ENCODE measurements around the gene ARHGEF7.

Gene ARHGEF7

DNA sequence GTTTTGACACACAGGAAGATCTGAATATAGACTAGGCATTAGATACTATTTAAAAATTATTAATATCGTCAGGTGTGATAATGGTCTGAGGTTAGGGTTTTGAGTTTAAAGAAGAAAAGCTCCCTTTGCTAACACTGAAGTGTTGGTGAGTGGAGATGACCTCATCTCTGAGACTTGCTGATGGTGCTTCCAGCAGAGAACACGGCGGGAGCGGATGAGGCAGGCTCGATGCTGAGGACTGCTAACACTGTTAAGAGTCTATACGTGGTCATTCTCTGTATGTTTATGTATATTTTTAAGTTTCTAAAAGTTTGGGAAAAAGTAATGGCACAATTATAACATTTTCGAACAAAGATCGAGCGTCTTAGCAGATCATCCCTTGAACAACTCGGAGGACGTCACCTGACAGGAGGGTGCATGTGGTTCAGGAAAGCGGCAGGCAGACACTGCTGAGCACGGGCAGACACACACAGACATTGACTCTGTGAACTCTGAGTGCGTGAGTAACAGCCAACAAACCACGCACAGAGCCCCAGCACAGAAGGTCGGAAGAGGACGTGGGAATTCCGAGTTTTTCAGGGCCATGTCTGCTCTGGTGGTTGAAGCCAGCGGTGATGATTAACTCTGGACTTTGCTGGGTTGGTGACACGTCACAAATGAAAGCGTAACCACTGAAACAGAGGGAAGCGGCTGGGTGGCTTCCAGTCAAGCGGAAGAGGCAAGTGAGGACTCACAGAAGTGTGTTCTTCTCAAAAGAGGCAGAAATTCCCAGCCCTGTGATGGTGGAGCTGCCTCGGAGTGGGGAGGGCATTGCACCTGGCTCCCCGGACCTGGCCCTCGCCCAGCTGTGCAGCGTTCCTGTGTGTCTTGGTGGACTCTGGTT is 113.4 kb downstream of the ARHGEF7 start:
- no peak for DNase-seq

DNA sequence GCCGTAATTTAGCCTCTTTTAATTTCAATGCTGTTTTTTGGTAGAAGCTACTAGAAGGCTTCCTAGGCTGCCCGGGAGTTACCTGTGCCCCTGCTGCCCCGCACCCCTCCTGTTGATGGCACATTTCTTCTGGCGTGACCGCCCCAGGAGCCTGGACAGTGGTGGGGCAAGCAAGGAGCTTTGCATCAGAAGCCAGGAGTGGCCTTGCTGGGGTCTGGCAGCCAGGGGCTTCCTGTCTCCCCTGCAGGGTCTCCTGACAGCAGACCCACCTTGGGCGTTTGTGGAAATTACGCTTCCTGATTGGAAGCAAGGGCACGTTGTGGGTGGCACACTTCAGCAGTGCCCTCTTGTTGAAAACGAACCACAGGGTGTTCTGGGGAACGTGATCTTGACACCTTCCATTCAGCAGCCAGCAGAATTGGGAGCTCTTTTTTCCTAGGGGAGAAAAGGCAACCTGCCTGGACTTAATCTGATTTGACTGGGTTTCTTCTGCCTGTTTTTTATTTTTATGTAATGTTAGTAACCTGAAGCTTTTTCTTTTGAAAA is 115.3 kb downstream of the ARHGEF7 start:
- DNase-seq, result no peak

DNA sequence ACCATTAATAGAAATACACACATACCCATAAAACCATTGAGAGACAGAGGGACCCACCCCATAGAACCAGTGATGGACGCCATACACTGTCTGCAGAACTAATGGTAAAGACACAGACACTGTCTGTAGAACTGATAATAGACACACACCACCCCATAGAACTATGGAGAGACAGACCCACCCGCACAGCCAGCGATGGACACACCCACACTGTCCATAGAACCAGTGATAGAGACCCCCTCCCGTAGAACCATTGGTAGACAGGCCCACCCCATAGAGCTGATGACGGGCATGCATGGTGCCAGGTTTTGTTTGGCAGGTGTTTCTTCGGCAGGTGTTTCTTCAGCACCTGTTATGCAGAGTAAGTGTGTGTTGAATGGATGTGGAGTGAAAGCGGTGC is 117.1 kb downstream of the ARHGEF7 start:
- DNase-seq, result no peak

DNA sequence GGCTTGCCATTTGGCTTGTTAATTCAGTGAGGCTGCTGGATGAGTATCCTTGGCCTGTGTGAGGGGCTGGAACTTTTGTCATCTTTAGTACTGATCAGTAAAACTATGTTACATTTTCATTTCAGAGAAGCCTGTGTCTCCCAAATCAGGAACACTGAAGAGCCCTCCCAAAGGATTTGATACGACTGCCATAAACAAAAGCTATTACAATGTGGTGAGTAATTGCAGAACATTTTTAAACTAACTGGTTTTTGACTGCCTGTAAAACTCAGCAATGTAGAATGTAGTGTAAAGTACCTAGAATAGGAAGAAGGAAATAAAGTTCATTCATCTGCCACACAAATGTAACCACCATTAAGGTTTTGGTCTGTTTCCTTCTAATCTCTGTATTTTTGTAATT is 118.0 kb downstream of the ARHGEF7 start:
- DNase-seq, result no peak

DNA sequence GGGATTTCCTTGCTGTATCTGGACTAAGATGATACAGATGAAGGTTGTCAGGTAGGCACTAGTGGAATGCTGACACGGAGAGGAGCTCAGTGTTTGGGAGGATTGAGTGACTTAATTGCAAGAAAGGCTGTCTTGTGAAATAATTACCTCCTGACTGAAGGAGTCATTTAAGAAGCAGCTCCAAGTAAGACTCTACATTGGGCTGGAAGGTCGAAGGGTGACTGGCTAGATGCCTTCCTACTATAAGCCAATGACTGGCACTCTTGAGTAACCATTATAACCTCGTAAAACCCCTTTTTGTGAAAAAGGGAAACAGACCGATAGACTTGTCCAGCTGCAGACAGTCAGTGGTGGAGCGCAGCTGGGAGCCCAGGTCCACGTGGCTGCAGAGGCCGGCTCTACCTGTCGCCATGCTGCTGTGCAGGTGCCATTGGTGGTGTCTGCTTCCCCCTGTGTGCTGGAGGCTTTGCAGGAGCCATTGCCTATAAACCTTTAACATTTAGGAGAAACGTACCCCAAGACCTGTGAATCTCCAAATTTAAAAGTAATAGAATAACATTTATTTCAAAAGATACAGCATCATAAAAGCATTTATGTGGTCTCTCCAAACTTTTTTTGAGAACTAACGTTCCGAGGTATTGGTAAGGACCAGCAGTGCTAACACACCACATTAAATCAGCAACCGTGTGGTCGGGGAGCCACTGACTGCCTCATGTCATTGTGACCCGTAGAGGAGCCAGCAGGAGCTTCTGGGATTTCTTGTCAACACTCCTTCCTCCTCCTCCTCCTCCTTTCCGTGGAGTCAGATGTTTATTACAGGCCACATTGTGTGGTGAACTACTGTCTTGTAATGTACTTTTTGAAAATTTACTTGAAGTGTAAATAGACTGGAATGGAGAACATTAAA is 124.9 kb downstream of the ARHGEF7 start:
- no peak for DNase-seq

DNA sequence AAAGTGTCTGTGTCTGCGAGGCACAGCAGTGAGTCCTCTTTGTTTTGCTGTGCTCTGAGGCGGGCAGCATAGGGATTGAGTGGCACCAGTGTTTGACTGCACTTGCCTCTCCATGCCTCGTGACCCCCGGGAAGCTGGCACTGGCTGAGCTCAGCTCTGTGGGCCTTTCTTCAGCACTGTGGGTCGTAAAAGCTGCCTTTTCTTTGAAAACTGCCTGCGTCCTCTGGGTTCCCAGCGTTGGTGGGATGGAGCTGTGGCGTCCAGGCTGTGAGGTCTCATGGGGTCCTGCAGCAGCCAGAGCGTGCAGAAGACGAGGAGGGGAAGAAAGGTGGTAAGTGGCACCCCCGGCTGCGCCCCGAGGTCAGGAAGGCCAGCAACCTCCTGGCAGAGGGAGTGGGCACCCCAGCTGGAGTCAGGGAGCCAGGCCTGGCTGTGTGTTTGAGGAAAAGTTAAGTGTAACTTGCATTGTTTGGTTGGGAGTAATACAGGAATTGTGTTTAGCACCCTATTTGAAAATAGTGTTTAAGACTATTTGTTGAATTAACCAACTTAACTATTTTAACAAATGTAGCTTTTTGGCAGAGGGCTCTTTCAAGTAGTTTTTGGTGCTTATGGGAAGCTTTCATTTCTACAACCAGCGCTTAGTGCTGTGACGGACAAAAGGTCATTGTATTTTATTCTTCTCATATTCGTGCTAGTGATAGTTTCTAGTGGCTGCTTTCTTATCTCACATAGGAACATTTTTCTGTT is 126.1 kb downstream of the ARHGEF7 start:
- no peak for DNase-seq

DNA sequence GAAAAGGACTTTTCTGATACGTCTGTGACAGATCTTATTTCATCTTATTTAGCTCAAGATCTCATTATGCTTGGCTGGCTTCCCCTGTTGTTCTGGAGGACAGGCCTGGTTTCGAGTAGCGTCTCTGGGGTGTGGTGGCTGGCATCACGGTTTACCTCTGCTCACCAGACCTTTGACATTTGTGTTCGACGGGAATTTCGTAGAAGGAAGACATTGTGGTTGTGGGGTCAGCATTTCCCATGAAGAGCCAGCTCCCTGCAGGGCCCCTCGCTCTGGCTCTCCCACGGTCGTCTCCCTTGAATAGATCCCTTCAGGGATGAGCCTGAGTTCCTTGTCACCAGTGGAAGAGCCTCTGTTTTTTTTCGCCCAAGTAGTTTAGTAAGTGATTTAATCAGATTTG is 126.8 kb downstream of the ARHGEF7 start:
- DNase-seq, result no peak

DNA sequence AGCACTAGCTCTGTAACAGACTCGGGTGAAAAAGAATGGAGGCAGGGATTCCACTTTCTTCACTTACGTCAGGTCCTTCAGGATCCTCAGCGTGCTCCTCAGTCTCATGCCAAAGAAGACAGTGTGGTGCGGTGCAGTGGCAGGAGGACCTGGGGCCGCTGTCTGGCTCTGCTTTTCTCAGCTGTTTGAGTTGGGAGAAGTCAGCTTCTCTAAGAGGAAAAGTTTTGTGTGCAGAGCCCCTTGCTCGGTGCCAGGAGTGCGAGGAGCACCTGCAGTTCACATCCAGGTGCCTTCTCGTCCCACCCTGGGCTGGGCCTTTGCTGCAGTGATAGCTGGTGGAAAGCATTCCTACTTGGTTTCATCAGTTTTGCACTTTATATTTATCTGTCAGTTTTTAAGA is 127.5 kb downstream of the ARHGEF7 start:
- no peak for DNase-seq

DNA sequence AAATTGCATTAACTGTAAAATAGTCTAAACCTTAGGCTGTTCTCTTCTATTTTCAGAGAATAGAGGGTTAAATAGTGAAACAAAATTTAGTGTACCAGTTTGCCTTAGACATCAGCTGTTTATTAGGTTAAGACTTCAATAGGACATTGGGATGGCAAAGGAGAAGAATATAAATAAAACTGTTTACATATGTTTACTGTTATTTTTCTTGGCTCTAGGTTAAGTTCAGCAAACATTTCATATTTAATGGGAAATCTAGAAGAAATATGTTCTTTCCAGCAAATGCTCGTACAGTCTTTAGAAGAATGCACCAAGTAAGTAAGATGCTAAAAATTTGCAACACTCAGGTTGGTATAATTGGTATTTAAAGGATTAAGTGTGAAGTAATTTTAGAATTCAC is 128.9 kb downstream of the ARHGEF7 start:
- no peak for DNase-seq

DNA sequence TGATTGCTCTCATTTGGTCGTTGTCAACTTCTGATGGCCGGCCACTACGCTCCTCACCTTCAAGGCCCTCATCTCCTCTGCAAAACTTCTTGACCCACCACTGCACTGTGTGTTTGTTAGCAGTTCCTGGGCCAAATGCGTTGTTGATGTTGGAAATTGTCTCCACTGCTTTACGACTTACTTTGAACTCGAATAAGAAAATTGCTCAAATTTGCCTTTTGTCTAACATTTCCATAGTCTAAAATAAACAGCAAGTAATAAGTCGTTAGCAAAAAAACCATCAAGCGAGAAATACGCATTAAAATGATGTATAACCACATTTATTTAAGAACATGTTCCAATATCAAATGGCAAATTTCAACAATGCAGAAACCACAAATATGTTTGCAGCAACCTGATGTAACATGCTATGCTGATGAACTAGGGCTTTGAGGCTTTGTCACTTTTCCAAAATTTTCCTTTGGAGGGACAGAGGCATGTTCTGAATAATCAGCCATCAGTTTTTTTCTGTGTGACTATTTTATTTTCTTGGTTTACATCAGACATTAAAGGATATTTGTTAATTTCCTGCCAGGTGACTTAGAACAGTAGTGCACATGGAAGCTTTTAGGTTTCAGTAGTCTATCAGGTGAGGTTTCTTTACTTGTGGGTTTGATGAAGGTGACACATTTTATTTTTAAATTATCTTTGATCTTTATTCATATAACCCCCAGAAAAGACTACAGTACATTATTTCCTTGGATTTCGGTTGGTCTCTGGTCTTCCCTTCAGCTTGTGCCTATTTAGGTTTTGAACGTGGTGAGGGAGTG is 130.7 kb downstream of the ARHGEF7 start:
- no peak for DNase-seq

DNA sequence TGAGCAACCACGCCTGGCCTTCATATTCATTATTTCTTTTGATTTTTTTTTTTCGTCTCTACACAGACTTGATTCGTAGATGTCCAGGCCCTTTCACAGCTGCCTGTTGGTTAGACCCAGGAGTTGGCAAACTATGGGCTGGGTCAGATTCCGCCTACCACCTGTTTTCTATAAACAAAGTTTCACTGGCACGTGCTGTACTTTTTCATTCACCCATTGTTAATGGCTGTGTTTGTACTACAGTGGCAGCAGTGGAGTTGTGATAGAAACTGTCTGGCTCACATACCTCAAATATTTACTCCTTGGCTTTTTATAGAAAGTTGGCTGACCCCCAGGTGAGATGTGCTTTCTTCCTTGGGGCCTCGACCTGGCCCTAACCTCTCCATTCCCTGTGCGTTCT is 132.4 kb downstream of the ARHGEF7 start:
- no peak for DNase-seq

DNA sequence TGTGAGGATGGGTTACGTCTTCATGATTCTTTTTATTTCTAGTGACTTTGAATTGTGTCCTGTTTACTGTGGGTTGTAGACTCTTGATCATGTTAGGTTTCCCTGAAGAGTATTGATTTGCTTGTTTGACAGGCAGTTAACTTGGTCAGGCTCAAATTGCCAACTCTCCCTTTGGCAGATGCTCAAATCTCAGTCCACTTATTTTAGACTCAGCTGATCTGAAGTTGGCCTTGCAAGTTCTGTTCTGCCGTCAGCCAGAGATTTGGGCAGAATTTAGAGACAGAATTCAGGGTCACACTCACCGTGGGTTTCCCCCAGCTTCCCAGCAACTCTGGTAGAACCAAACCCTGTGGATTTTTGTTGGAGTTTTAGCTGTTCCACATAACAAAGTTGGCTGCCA is 133.7 kb downstream of the ARHGEF7 start:
- DNase-seq, result no peak

DNA sequence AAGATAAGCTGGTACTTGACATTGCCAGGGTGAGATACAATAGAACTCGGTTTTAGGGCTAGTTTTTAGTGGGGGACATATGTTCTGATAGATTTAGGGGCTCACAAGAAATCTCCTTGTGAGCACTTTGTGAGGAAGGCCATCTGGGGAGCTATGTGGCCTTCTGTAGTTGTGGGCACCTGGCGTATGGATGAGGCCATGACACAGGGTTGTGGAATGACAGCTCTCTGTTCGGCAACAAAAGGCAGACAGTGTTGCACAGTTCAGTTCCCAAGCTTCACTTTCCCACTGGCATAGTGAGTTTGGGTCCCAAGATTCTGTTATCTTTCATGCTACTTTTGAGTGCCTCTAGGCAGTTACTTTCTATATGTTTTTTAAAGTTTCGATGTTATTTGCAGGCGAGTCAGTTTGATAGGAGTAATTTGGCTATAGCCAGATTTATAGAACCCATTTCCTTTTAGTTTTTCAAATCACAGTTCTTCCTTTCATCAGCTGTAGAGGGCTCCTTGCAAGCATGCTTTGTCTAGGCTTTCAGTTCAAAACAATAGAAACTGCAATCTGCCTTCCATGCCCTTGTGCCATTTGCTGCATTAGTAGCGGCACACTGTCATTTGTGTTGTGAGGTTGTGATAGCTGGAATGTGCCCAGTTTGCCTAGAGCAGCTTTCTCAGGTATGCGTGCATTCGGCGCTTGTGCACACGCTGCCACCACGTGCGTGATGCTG is 134.7 kb downstream of the ARHGEF7 start:
- no peak for DNase-seq

DNA sequence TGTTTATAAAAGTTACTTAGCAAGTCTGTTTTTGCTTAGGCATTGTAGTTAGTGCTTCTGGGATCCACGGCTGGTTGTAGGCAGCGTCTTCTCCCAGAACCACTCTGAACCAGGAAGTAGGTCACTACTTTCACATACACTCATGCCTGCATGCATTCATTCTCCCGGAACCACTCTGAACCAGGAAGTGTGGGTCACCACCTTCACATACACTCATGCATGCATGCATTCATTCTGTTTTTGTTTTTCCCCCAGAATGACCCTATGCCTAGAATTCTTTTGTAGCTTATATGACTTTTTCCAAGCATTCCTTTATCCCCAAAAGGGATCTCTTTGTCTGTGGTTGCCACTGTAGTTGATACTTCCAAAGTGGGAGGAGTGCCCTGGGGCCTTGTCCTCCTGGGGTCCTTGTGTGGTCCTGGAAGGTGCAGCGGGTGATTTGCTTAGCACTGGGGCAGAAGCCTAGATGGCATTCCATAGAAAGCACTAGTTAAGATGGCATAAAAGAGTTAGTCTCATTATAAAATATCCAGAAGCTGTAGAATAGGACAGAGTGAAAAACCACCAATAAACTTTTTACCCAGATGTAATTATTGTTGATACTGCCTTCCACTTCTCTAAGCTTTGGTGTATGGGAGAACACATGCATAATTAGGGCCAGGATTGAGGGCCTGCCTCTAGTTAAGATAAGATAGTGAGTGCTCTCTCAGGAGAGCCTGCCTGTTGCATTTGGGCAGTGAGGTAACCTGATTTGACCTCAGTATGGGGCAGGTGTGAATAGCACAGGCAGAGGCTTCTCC is 136.7 kb downstream of the ARHGEF7 start:
- no peak for DNase-seq

DNA sequence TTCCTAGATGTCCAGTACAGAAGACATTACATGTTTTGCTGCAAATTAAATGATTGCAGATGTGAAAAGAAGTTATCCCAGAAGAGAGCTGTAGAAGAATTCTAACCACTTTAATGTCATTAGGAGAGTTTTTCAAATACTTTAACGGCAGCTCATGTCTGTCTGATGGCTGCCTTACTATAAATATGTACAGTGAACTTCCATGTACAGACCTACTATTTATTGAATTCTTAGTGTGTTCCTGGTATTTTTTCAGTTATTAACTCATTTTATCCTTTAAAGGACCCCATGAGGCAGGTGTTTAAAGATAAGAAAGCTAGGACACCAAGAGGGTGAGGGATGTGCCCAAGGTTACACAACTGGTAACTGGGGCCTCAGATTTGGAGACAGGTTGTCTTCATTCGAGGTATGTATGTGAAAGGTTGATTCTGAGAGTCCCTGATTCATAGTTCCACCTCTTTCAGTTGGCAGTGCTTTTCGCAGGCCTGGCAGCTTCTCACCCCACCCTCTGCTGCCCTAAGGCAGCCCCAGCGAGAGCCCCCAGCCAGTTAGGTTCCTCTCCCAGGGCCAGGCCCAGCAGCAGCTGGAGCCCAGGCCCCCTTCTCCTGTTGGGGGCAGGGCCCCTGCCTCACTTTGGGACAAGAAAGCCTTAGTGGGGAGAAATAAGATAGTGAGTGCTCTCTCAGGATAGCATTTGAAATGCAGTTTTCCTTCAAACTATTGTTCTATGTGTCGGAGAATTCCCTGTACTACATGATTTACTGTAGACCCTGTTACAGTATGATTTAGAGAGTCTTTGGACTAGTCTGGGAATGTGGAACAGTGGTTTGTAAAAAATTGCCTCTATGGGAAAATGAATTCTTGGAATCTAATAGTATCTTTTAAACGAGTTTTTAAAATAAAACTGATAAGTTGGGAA is 137.6 kb downstream of the ARHGEF7 start:
- DNase-seq, result no peak

DNA sequence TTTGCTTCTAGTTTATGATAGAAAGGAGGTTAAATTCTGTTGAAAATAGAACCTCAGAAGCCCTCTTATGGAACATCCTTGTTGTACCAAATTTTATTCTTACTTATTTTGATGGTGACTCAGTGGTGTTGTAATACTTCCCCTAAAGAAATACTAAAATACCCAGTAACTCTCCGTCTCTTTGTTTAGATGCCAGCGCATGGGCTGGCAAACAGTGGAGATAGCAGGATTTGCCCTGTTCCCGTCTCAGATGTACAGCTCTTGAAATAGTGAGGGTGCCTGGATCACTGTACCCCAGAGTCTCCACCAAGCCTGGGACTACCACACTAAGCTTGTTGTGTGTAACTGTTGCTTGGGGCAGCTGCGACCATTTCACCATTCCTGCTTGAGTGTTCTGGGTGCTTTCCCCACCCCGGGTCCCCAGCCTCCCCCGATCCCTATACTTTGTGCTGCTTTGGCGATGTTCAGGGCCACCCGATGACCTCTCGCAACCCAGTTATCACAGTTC is 138.3 kb downstream of the ARHGEF7 start:
- DNase-seq, result no peak

DNA sequence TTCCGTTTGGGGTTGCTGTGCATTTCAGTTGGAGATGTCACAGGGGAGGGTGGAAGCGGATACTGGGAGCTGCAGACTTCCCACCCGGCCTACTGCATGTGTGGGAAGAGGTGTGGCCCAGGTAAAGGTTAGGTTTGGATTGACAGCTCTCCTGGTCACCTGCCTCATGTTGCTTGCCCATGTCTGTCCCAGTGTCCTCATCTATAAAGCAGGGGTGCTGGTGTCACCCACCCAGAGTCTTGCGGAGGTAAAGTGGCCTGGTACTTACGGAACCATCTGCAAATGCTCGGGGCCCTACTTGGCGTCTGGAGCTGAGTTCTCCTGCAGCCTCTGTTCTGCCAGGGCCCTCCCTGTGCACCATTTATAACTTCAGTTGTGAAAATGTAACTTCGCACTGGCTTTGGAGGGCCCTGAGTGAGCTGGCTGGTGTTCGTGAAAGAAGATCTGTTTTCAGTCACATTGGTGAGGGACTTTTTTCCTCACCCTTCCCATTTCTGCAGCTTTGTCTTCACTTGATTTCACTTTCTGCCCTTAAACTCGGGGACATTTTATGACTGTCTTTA is 140.2 kb downstream of the ARHGEF7 start:
- DNase-seq, result no peak

DNA sequence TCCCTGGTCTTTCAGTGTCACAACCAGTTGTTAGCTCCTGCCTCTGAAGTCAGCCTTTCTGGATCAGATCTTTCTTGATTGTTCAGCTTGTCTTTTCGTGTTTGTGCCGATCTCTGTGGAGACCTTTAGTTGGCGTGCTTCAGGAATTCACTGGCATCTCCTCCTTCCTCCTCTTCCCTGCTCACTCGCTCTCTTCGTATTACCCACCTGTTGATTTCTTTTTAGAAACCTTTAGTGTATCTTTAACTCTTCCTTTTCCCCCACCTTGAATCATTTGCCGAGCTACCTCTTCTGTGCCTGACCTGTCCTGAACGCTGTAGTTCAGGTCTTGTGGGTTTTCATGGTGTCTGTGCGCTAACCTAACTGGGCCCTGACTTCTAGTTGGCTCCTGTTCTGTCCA is 141.3 kb downstream of the ARHGEF7 start:
- DNase-seq, result no peak

DNA sequence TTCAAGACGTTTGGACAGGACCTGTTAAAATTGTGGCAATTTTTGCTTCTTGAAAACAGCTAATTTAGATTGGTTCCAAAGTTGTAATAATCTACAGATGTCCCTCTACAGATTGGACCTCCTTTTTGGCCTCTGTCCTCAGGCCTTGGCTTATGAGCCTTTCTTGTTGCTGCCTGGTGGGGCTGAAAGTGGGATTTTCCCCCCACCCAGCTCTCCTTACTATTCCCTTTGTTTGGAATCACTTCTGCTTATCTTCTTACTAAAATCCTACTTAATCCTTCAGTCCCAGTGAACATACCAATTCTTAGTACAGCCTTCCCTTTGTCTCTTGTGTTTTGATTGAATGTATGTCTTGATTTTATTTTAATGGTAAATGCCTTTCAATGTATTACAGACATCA is 141.8 kb downstream of the ARHGEF7 start:
- no peak for DNase-seq

Data from activated gamma-delta T cell (primary cell).